Activated CD8-positive, alpha-beta memory T cell treated with anti-CD3 and anti-CD28 coated beads, Interleukin-2, amount 50 U/mL, for 24 hours (primary cell): Measurements from ENCODE around the gene CASKIN1.
"Not testable (repeated sequence)": the region's sequence is repeated elsewhere in the genome, so short reads cannot be mapped to it uniquely, and the experiment has no call there.

Experiments
- DNase-seq: peaks from one replicate; pipeline ENCODE4 v3.0.0-alpha.2; 2020; ENCODE audit errors: extremely low read depth

Gene CASKIN1

DNA sequence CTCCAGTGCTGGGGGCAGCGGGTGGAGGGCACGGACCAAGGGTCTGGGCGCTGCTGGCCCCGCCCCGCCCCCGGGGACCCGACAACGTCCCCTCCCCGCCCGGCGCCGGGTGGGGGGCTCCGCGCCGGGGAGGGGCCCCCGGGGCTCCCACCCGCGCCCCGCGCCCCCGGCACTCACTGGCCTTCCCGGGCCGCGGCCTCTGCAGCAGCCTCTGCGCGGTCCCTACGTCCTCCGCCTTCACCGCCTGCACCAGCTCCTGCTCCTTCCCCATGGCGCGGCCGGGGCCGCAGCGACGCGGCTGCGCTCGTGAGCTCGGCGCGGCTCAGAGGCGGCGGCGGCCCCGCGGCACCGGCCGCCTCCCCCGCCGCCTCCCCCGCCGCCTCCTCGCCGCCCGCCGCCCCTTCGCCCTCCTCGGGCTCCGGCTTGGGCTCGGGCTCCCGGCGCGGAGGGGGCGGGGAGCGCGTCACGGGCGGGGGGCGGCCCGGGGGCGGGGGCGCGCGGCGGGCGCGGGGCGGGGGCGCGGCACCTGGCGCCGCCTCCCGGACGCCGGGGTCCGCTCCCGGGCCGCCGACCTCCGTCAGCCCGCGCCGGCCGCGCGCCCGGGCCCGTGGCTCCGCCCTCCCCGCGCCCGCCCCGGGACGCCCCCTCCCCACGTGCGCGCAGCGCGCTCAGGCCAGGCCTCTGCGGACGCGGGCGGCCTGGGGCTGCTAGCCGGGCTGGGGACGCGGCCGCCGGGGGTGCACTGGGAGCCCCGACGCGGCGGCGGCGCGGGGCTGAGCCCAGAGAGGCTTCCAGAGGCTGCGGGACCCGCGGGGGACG is at the start of gene CASKIN1:
TSS of gene CASKIN1 (minus strand) at position 444 of the 819 bp plus-strand sequence. CDS start at position 271, 173 bp downstream.
- no peak for DNase-seq

- no peak for DNase-seq
Measured at GRCh38 chr16:2244926-2245795, 48.8 kb upstream of the CASKIN1 start.

DNA sequence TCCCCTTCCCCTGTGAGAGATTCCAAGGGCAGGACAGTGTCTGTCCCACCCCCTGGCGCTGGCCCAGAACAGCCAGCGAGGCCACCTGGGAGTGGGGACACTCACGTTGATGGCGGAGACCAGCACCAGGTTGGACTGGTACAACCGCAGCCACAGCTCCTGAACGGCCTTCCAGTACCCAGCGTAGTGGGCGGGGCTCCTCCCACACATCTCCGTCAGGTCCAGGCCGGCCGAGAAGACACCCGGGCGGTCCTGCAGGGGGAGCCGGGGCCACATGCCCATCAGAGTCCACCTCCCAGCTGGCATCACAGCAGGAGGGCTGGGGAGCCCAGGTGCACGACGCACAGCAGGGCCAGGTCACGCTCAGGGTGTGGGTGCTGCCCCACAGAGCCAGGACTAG is 47.9 kb upstream of the CASKIN1 start:
- no peak for DNase-seq

DNA sequence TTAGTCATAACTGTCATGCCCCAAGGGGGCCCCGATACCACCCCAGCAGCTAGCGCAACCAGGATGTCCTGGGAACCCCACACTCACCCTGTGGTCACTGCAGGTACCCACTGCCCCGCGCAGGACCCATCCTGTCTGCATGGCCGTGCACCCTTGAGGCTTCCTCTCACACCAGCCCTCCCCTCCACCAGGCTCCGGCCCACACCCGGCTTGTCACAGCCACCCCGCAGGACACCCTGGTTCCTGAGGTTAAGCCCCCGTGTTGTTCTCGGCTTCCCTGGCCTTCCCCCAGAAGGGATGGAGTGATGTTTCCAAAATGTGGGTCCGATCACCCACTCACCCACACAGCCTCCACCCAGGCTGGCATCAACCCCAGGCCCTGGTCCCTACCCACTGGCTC is 47.4 kb upstream of the CASKIN1 start:
- DNase-seq, result no peak

DNA sequence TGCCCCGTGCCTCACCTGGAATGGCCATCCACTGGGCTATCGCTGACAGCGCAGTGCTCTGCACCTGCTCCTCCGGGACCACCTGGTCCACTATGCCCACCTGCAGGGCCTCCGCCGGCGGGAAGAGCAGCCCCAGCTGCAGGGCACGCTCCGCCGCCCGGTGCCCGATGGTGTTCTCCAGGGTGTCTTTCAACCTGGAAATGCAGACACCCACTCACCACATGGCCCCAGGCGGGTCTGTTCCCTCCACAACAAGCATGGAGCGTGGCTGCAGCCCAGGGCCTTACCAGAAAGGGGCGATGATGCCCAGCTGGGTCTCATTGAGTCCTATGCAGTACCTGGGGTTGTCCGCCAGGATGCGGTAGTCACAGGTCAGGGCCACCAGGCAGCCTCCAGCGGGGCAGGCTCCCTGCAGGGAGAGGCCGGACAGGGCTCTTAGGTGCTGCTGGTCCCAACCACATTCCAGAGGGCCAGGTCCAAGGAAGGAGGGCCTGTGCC is 46.7 kb upstream of the CASKIN1 start:
- no peak for DNase-seq

DNA sequence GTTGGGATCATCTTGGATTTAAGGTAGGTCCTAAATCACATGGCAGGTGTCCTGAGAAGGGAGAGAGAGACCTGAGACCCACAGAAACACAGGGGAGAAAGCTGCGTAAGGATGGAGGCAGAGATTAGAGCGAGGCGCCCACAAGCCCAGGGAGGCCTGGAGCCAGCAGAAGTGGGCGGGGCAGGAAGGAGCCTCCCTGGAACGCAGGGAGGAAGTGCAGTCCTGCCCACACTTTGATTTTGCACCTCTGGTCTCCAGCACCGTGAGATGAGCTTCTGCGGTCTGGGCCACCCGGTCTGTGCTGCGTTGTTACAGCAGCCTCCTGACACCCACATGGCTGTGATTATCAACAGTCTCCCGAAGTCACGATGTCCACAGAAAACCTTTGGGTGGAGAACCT is 46.2 kb upstream of the CASKIN1 start:
- no peak for DNase-seq

GRCh38 chr16:2240331-2240730 is 43.9 kb upstream of the CASKIN1 start:
- not testable (repeated sequence) for DNase-seq

- no peak for DNase-seq
Measured at GRCh38 chr16:2238838-2239675, 42.7 kb upstream of the CASKIN1 start.

GRCh38 chr16:2238150-2238837 is 41.9 kb upstream of the CASKIN1 start:
- no peak for DNase-seq

DNA sequence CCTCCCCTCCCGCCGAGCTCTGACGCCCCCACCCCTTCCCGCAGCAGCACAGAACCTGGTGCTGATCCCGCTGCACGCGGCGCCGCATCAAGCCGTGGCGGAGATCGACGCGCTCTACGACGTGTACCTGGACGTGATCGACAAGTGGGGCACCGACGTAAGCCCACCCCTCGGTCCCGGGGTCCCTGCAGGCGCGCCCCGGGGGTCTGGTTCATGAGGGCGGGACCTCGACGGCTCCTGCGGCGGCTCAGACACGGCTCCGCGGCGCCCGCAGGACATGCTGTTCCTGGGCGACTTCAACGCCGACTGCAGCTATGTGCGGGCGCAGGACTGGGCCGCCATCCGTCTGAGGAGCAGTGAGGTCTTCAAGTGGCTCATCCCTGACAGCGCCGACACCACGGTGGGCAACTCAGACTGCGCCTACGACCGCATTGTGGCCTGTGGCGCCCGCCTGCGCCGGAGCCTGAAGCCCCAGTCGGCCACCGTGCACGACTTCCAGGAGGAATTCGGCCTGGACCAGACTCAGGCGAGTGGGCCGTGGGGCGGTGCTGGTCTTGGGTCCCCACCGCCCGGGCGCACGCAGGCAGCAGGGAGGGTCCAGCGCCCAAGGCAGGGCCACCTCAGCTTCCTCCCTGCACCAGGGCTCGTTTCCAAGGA is 41.2 kb upstream of the CASKIN1 start:
- no peak for DNase-seq

DNA sequence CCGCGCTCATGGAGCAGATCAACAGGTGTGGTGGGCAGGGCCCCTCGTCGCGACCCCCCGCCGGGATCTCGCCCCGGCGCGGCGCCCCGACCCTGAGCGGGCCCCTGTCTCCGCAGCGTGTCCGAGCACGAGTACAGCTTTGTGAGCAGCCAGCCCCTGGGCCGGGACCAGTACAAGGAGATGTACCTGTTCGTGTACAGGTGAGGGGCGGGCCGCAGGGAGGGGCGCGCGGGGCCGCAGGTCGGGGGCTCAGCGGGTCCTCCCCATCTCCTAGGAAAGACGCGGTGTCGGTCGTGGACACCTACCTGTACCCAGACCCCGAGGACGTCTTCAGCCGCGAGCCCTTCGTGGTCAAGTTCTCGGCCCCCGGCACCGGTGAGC is 40.7 kb upstream of the CASKIN1 start:
- DNase-seq, result no peak

DNA sequence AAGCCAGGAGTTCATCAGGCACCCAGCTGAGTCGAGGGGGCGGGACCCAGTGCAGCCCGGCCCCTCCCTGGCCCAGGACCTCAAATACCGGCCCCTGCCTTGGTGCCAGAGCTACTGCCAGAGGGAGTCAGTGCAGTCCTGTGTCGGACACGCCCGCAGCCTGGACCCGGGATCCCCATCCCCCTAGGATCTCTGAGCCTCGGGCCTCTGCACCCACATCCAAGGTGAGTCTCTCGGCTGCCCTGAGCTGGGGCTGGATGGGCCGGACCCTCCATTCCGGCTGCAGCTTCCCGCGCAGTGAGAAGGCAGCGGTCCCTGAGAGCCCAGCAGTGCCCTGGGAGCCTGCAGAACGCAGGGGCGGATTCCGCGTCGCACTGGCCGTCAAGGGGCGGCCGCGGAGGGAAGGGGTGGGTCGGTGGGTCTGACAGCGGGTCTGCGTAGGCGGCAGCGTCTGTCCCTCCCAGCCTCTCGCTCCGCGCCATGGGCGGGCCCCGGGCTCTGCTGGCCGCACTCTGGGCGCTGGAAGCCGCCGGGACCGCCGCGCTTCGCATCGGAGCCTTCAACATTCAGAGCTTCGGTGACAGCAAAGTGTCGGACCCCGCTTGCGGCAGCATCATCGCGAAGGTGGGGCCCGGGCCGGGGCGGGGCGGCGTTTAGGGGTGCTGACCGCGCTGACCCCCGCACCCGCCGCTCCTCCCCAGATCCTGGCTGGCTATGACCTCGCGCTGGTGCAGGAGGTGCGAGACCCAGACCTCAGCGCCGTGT is 40.1 kb upstream of the CASKIN1 start, which contains the start of gene DNASE1L2:
TSS of gene DNASE1L2 (plus strand) at position 108 of the 765 bp plus-strand sequence. CDS start at position 481, 373 bp downstream.
- DNase-seq, result no peak

- no peak for DNase-seq
Measured at GRCh38 chr16:2235695-2236336, 39.4 kb upstream of the CASKIN1 start.

DNA sequence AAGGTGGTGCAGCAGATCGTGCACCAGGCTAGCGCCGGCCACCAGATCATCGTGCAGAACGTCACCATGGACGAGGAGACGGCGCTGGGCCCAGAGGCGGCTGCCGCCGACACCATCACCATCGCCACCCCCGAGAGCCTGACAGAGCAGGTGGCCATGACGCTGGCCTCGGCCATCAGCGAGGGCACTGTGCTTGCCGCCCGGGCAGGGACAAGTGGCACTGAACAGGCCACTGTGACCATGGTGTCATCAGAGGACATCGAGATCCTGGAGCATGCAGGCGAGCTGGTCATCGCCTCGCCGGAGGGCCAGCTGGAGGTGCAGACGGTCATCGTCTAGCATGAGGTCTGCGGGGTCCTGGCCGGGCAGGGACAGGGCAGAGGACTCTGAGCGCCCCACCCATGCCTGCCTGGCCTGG is 38.8 kb upstream of the CASKIN1 start:
- DNase-seq, result no peak

DNA sequence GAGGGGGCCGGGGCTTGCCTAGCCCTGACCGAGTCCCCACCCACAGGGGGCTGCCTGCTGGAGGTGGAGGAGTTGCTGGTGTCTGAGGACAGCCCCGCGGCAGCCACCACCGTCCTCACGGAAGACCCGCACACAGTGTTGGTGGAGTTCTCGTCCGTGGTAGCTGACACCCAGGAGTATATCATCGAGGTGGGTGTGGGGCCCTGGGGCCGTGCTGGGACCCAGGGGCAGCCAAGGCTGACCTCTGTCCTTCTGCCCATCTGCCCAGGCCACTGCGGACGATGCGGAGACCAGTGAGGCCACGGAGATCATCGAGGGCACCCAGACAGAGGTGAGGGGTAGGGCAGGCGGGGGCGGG is 38.4 kb upstream of the CASKIN1 start:
- DNase-seq, result no peak

DNA sequence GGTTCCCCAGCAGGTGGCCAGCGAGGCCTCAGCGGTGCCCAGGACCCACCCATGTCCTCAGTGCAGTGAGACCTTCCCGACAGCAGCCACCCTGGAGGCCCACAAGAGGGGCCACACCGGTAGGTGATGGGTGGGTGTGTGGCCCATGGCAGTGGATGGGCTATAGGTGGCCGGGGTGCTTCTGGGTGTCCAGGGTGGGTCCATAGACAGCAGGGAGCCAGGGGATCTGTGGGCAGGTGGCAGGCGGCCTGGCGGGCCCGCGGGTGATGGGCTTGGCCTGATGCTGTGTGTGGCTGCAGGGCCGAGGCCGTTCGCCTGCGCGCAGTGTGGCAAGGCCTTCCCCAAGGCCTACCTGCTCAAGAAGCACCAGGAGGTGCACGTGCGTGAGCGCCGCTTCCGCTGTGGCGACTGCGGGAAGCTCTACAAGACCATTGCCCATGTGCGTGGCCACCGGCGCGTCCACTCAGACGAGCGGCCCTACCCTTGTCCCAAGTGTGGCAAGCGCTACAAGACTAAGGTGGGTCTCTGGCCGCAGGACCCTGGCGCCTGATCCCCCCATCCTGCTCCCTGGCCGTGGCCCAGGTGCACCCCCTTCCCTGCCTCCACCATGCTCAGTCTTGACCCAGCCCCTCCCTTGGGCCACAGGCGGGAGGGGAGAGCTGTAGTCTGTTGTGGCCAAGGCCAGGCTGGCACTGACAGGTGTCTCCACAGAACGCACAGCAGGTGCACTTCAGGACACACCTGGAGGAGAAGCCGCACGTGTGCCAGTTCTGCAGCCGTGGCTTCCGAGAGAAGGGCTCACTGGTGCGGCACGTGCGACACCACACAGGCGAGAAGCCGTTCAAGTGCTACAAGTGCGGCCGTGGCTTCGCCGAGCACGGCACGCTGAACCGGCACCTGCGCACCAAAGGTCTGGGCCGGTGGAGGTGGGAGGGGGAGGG is 37.7 kb upstream of the CASKIN1 start:
- no peak for DNase-seq

DNA sequence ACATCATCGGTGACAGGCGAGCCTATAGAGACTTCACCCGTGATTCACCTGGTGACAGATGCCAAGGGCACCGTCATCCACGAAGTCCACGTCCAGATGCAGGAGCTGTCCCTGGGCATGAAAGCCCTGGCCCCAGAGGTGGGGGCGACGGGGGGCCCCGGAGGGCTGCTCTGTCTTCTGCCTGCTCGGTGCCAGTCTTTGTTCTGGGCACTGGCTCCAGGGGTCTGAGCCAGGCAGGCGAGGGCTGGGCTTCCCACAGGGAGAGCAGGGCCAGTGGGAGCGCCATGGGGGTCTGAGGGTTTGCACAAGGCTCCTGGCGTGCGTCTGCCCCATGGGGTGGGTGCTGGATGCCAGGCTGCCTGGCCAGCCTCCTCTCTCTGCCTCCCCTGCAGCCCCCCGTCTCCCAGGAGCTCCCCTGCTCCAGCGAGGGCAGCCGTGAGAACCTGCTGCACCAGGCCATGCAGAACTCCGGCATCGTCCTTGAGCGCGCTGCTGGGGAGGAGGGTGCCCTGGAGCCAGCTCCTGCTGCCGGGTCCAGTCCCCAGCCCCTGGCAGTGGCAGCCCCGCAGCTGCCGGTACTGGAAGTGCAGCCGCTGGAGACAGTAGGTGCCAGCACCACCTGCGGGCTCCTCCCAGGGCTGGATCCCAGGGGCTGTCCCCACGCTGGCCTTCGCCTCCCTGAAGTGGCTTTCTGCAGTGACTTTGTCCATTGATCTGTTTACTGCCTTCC is 36.8 kb upstream of the CASKIN1 start:
- DNase-seq, result no peak
